Measurements from ENCODE around the gene ADAMTS12. TPM values are rescaled to one million over a fixed set of nuclear protein-coding genes. Genes with fewer than 3 reads are reported as not detected.

Gene ADAMTS12
- total and polyA plus RNA-seq, 9 of the 15 experiments (the other 6 are each of a cell fraction or from before 2014, with no cell fraction given): 0.11 TPM; not detected in 8

- ATAC-seq (no peak), FAIRE-seq (no peak), DNase-seq (ENCODE audit: extremely low read depth in 1 of 4, low spot score in 3 of 4) (no peak)
- POLR2A ChIA-PET: no interaction called here
- H3K27ac ChIP-seq (ENCODE audit: extremely low read depth, low read depth, low read length): no peak overlapping the region
- no peak overlapping the region for H3K9ac ChIP-seq (ENCODE audit: insufficient read depth in 1 of 2, low read depth in 2 of 2, low read length in 2 of 2)
- H3K4me3 ChIP-seq: no peak overlapping the region
- CTCF ChIA-PET (ENCODE audit: low intra/inter-chr PET ratio): no interaction called here
- no peaks in the 10 kb centered on the region for H3K27me3 ChIP-seq (ENCODE audit: control insufficient read depth in 2 of 2, insufficient read depth in 2 of 2, low read length in 2 of 2)
- no peaks in the 10 kb centered on the region for H3K9me1 ChIP-seq (ENCODE audit: control insufficient read depth, insufficient read depth, low read length)
- intact Hi-C loops (cut with micrococcal nuclease): no loop called here
- no peak overlapping the region for H3K4me2 ChIP-seq (ENCODE audit: insufficient read depth, low read length)
- H3K4me1 ChIP-seq (replicated peaks in 1 of 2; ENCODE audit: control insufficient read depth in 2 of 2, insufficient read depth in 2 of 2, low read length in 2 of 2): no peaks in the 10 kb centered on the region
- no peaks in the 10 kb centered on the region for H3K79me2 ChIP-seq (ENCODE audit: control insufficient read depth, insufficient read depth, low read length)
- H3K36me3 ChIP-seq (ENCODE audit: control insufficient read depth, insufficient read depth, low read length): no peaks in the 10 kb centered on the region
- H2AFZ ChIP-seq (ENCODE audit: low read depth, low read length): no peak overlapping the region
- no peaks in the 10 kb centered on the region for H3K9me3 ChIP-seq (replicated peaks; ENCODE audit: control insufficient read depth, insufficient read depth, low read depth, low read length)
- in situ Hi-C loops (cut with MboI): no loop called here
- TF ChIP-seq ZNF696 (CRISPR knock-in tag; conservative IDR thresholded peaks at IDR 0.05): no peak
- BruUV-seq (replicated peaks): no TSS peak
- H4K20me1 ChIP-seq (replicated peaks; ENCODE audit: control insufficient read depth, insufficient read depth, low read length): no peaks in the 10 kb centered on the region
These were observed 179.1 kb downstream of the ADAMTS12 start for GRCh38 chr5:33712664-33713063.

GRCh38 chr5:33711094-33711679 lies 180.6 kb downstream of the ADAMTS12 start:
- no peak overlapping the region for H3K9ac ChIP-seq (ENCODE audit: insufficient read depth in 1 of 2, low read depth in 2 of 2, low read length in 2 of 2)
- no peak for FAIRE-seq
- in situ Hi-C loops (cut with MboI) (no loop called here), intact Hi-C loops (cut with micrococcal nuclease) (no loop called here)
- H3K9me1 ChIP-seq (ENCODE audit: control insufficient read depth, insufficient read depth, low read length): no peaks in the 10 kb centered on the region
- WGBS (ENCODE audit: insufficient coverage, low coverage, missing lambda C conversion rate): 3% methylated on average over 3 of the region's 3 CpGs
- no peak for DNase-seq (ENCODE audit: extremely low read depth in 1 of 4, low spot score in 3 of 4)
- no peak for ATAC-seq
- POLR2A ChIA-PET: no interaction called here
- no peak overlapping the region for H3K4me3 ChIP-seq
- no peaks in the 10 kb centered on the region for H3K79me2 ChIP-seq (ENCODE audit: control insufficient read depth, insufficient read depth, low read length)
- H3K4me1 ChIP-seq (replicated peaks in 1 of 2; ENCODE audit: control insufficient read depth in 2 of 2, insufficient read depth in 2 of 2, low read length in 2 of 2): no peaks in the 10 kb centered on the region
- no peaks in the 10 kb centered on the region for H3K36me3 ChIP-seq (ENCODE audit: control insufficient read depth, insufficient read depth, low read length)
- H3K4me2 ChIP-seq (ENCODE audit: insufficient read depth, low read length): no peak overlapping the region
- no peaks in the 10 kb centered on the region for H4K20me1 ChIP-seq (replicated peaks; ENCODE audit: control insufficient read depth, insufficient read depth, low read length)
- no peaks in the 10 kb centered on the region for H3K27me3 ChIP-seq (ENCODE audit: control insufficient read depth in 2 of 2, insufficient read depth in 2 of 2, low read length in 2 of 2)
- CTCF ChIA-PET (ENCODE audit: low intra/inter-chr PET ratio): no interaction called here
- no TSS peak for BruUV-seq (replicated peaks)
- no peak overlapping the region for H3K27ac ChIP-seq (ENCODE audit: extremely low read depth, low read depth, low read length)
- H2AFZ ChIP-seq (ENCODE audit: low read depth, low read length): no peak overlapping the region
- no peaks in the 10 kb centered on the region; the same call in 1 of the 2 replicates for H3K9me3 ChIP-seq (replicated peaks; ENCODE audit: control insufficient read depth, insufficient read depth, low read depth, low read length)
- TF ChIP-seq PHB (CRISPR knock-in tag; IDR thresholded peaks at IDR 0.05) (no peak), CHCHD3 (CRISPR knock-in tag; IDR thresholded peaks at IDR 0.05) (no peak), ELK3 (CRISPR knock-in tag; IDR thresholded peaks at IDR 0.05) (no peak), CC2D1A (IDR thresholded peaks at IDR 0.05) (no peak), KLF6 (CRISPR knock-in tag; IDR thresholded peaks at IDR 0.05; ENCODE audit: borderline replicate concordance) (no peak), ZSCAN32 (CRISPR knock-in tag; IDR thresholded peaks at IDR 0.05) (no peak), ZNF518B (CRISPR knock-in tag; IDR thresholded peaks at IDR 0.05) (no peak), ZNF41 (CRISPR knock-in tag; conservative IDR thresholded peaks at IDR 0.05) (no peak)
